ENCODE results near the gene UBTF.

UBTF gene

DNA sequence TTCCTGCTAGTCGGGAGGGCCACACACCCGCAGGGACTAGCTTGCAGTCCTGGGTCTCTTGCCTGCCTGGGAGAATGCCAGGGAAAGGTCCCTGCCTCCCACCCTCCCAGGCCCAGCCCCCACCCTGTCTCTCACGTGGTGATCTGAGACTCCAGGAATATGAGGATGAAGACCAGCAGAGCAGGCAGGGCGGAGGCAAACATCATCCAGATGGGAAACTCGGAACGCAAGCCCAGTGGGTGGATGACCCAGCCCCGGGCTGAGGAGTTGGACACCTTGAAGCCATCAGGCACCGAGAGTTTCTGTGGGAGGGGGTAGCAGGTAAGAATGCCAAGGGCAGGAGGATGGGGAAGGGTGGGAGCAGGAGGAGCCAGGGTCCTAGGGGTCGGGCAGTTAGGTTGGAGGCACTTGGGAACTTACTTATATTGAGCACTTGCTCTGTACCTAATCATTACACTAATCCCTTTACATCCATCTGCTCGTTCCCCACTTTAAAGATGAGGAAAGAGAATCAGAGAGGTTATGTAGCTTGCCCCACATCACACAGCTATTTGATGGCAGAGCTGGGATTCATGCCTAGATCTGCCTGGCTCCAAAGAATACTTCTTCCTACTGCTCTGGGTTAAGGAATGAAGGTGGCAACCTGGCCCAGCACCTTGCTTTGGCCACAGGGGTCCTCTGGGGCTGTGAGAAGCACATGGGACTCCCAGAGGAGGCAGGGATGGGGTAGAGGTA lies 35.1 kb upstream of the UBTF start:
- H3K4me3 ChIP-seq (ENCODE audit: control insufficient read depth, low read depth, low read length), result no peak overlapping the region
- no peak for TF ChIP-seq CTCF (IDR thresholded peaks at IDR 0.05; ENCODE audit: control insufficient read depth, insufficient read depth, low read depth, low read length, missing control alignments)

DNA sequence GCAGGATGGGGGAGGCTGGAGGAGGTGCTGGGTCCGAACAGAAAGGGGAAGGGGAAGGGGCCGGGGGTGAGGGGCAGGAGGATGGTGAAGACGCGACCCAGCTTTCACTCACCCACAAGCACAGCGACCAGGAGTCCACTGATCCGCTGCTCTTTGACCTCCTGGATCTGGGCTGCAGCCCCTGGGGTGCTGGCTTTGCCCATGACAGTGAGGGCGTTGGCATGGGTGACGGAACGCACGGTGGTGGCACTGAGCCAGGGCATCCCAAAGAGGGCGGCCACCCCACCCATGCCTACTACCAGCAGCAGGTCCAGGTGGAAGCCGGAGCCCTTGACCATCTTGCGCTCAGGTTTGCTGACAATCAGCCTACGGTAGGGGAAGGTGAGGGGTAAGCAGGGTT lies 33.5 kb upstream of the UBTF start:
- no peak for DNase-seq (ENCODE audit: low read depth)
- H3K4me3 ChIP-seq (ENCODE audit: control insufficient read depth, low read depth, low read length), result no peak overlapping the region
- no peak for TF ChIP-seq CTCF (IDR thresholded peaks at IDR 0.05; ENCODE audit: control insufficient read depth, insufficient read depth, low read depth, low read length, missing control alignments)

More for the DNA sequence above, 35.1 kb upstream of the UBTF start:
- no peak for DNase-seq (ENCODE audit: low read depth)

DNA sequence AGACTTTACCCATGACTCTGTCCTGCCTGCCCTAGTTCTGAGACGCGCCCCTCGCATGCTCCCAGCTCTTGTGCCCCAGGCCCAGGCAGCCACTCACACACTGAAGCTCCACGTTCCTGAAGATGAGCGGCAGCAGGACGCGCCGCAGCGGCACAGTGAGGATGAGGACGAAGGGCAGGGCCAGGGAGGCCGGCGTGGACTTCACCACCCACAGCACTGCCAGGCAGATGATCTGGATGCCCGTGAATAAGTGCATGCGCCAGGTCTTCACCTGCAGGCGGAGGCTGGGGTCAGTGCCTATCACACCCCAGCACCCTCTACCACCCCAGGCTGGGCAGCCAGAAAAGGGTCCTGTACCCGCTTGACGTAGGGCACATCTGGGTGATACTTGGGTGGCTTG lies 31.6 kb upstream of the UBTF start:
- H3K4me3 ChIP-seq (ENCODE audit: control insufficient read depth, low read depth, low read length), result no peak overlapping the region
- DNase-seq (ENCODE audit: low read depth), result no peak
- no peak for TF ChIP-seq CTCF (IDR thresholded peaks at IDR 0.05; ENCODE audit: control insufficient read depth, insufficient read depth, low read depth, low read length, missing control alignments)

DNA sequence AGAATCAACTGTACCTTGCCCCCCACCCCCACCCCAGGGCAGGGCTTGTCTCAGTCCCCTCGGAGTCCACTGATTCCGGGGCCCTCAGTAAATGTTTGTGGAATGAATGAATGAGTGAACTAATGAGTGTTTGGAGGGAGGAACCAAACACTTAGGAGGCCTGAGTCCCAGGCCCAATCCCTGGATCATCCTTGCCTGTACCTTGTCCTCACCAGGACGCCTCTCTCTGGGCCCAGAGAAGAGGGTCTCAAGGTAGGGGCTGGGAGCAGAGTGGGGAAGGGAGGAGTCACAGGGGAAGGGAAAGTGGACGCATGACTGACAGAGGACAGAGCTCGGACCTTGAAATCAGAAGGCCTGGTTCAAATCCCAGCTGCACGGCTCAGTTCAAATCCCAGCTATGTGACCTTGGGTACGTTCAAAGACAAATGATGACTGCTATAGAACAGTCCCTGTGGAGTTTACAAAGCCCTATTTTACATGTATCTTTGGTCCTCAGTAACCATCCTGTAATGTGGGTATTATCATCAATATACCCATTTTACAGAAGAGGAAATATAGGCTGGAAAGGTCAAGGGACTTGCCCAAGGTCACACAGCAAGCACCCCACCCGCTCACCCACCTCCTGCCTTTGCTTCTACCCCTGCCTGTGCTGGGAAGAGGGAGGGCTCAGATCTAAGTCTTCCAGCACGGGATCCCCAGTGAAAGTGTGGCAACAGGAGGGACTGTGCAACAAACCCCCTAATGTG lies 30.2 kb upstream of the UBTF start:
- no peak overlapping the region for H3K4me3 ChIP-seq (ENCODE audit: control insufficient read depth, low read depth, low read length)
- no peak for TF ChIP-seq CTCF (IDR thresholded peaks at IDR 0.05; ENCODE audit: control insufficient read depth, insufficient read depth, low read depth, low read length, missing control alignments)
- DNase-seq (ENCODE audit: low read depth), result no peak

GRCh38 chr17:44247876-44248736 lies 28.6 kb upstream of the UBTF start:
- TF ChIP-seq CTCF (IDR thresholded peaks at IDR 0.05; ENCODE audit: control insufficient read depth, insufficient read depth, low read depth, low read length, missing control alignments), result no peak
- no peak for DNase-seq (ENCODE audit: low read depth)
- H3K4me3 ChIP-seq (ENCODE audit: control insufficient read depth, low read depth, low read length), result no peak overlapping the region

- no peak for DNase-seq (ENCODE audit: low read depth)
- no peak overlapping the region for H3K4me3 ChIP-seq (ENCODE audit: control insufficient read depth, low read depth, low read length)
- TF ChIP-seq CTCF (IDR thresholded peaks at IDR 0.05; ENCODE audit: control insufficient read depth, insufficient read depth, low read depth, low read length, missing control alignments), result no peak
Observed at GRCh38 chr17:44247440-44247841, 28.0 kb upstream of the UBTF start.

Data from AG09309 (cell line).